ENCODE measurements around the gene ADAMTS9. TPM values are rescaled to one million over a fixed set of nuclear protein-coding genes. Genes with fewer than 3 reads are reported as not detected.

The ADAMTS9 gene
- total and polyA plus RNA-seq, 7 donors = 1.2 to 61.6 (median 16.1) TPM

DNA sequence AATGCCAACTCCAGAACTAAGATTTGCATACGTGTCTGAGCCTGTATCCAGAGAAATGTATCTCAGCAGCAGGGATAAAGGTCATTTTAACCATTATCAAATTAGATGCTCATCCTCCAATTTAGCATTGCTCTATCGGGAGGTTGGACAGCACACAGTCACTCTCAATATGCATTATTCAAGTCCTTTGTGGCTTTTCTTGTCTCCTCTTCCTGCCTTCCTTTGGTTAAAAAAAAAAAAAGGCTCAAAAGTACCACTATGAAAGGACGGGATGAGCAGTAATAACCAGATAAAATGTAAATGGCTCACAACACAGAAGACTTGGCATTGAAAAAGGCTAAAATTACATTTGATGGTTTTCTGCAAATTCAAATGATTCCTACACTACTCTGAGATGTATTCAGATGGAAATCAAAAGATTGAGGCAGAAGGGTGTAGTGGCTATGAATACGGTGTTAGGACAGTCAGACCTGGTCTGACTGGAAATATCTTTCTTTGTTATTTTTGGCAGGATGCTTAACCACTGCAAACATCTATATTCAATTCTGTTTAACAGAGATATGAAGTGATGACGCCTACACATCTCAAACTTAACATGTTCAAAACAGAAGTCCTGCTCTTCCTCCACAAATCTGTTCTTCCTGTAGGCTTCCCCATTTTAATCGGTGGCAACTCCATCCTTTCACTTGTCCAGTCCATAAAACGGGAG, 109.6 kb downstream of the ADAMTS9 start:
- TF ChIP-seq POLR2AphosphoS5 (IDR thresholded peaks at IDR 0.05) (no peak), POLR2A (IDR thresholded peaks at IDR 0.05) (no peak), CTCF (IDR thresholded peaks at IDR 0.05) (no peak), EP300 (IDR thresholded peaks at IDR 0.05) (no peak)
- no peak for DNase-seq
- Histone ChIP-seq H3K4me1 (peaks cover 0 to 11% (median 4%) of the 10 kb centered on the region in 4 donors), H3K27me3 (no peaks in the 10 kb centered on the region), H3K9me3 (no peaks in the 10 kb centered on the region), H3K36me3 (no peaks in the 10 kb centered on the region), H3K4me3 (no peak overlapping the region), H3K27ac (no peak overlapping the region)
- 85 to 88% methylated on average over 7 of the region's 7 CpGs for WGBS, 2 donors
- intact Hi-C loops (cut with DNase I) = no loop called here

- peaks cover 0 to 11% (median 4%) of the 10 kb centered on the region in 4 donors for H3K4me1 ChIP-seq
- no peaks in the 10 kb centered on the region for H3K27me3 ChIP-seq
- no peak for TF ChIP-seq POLR2A (IDR thresholded peaks at IDR 0.05)
- intact Hi-C loops (cut with DNase I) = no loop called here
- H3K36me3 ChIP-seq = no peaks in the 10 kb centered on the region
- WGBS, 2 donors = 92% methylated on average over 10 of the region's 10 CpGs
- no peak for DNase-seq
- no peak overlapping the region for H3K4me3 ChIP-seq
- no peak overlapping the region for H3K27ac ChIP-seq
- no peaks in the 10 kb centered on the region for H3K9me3 ChIP-seq
Observed at GRCh38 chr3:64576211-64576775, 111.5 kb downstream of the ADAMTS9 start.

GRCh38 chr3:64575211-64575844, 112.5 kb downstream of the ADAMTS9 start:
- WGBS, 2 donors = 92 to 95% methylated on average over 2 of the region's 2 CpGs
- no peak for DNase-seq
- TF ChIP-seq POLR2AphosphoS5 (IDR thresholded peaks at IDR 0.05) (no peak), CTCF (IDR thresholded peaks at IDR 0.05) (peak in 3 of 4 experiments; percentile 19 to 44 (median 24))

DNA sequence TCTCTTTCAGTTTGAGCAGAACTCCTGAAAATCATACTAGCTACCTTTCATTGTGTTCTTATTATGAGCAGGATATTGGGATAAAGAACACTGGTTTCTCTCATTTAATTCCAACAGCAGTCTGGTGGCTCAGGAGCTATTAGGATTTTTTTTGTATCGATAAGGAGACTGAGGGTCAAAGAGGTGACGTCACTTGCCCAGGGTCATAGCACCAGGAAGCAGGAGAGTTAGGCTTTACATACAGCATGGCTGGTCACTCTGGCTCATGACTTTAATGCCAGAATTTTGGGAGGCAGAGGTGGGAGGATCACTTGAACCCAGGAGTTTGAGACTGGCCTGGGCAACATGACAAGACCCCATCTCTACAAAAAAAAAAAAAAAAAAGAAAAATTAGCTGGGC, 113.6 kb downstream of the ADAMTS9 start:
- Histone ChIP-seq H3K27ac (peak overlapping the region; percentile 25 to 60 (median 30)), H3K36me3 (no peaks in the 10 kb centered on the region), H3K9me3 (no peaks in the 10 kb centered on the region), H3K4me3 (no peak overlapping the region), H3K27me3 (no peaks in the 10 kb centered on the region), H3K4me1 (peaks cover 0 to 11% (median 4%) of the 10 kb centered on the region in 4 donors)
- WGBS, 2 donors = 92 to 94% methylated on average over 2 of the region's 2 CpGs
- no peak for TF ChIP-seq EP300 (IDR thresholded peaks at IDR 0.05)
- TF ChIP-seq POLR2AphosphoS5 (IDR thresholded peaks at IDR 0.05) = no peak
- no peak for TF ChIP-seq CTCF (IDR thresholded peaks at IDR 0.05)
- TF ChIP-seq POLR2A (IDR thresholded peaks at IDR 0.05) = no peak
- DNase-seq = no peak
- intact Hi-C loops (cut with DNase I) = no loop called here

More at GRCh38 chr3:64575211-64575844, 112.5 kb downstream of the ADAMTS9 start:
- peak overlapping the region in 2 of 4 donors; percentile 30 to 32 for H3K27ac ChIP-seq
- no peaks in the 10 kb centered on the region for H3K9me3 ChIP-seq
- no peaks in the 10 kb centered on the region for H3K36me3 ChIP-seq
- H3K4me3 ChIP-seq = no peak overlapping the region
- H3K27me3 ChIP-seq = no peaks in the 10 kb centered on the region
- H3K4me1 ChIP-seq = peaks cover 0 to 11% (median 4%) of the 10 kb centered on the region in 4 donors
- intact Hi-C loops (cut with DNase I) = no loop called here

DNA sequence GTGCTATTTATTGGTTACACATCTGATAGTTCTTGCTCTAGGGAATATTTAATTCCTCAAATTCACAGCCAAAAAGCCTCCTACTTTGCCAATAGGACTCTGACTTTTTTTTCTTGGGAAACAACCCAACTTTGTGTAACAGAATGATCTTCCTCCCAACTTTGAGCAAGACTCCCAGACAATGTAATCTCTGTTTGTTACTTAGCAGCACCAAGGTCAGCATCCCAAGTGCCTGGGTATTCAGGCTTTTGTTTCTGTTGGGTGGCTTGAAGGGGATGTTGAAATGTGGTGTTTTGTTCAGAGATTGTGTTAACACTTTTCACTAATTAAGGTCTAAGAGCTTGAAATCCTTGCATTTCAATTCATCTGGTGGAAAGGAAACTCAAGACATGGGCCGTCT, 115.8 kb downstream of the ADAMTS9 start:
- DNase-seq = no peak
- Histone ChIP-seq H3K4me3 (no peak overlapping the region), H3K27ac (no peak overlapping the region), H3K9me3 (no peaks in the 10 kb centered on the region), H3K4me1 (peaks cover 0 to 11% (median 4%) of the 10 kb centered on the region in 4 donors), H3K36me3 (no peaks in the 10 kb centered on the region), H3K27me3 (no peaks in the 10 kb centered on the region)
- no peak for TF ChIP-seq POLR2AphosphoS5 (IDR thresholded peaks at IDR 0.05)
- TF ChIP-seq CTCF (IDR thresholded peaks at IDR 0.05) = no peak
- TF ChIP-seq POLR2A (IDR thresholded peaks at IDR 0.05) = no peak
- TF ChIP-seq EP300 (IDR thresholded peaks at IDR 0.05) = no peak
- WGBS, 2 donors = 89 to 96% methylated on average over 1 of the region's 1 CpG
- intact Hi-C loops (cut with DNase I) = no loop called here

Measured in sigmoid colon (tissue), 7 donors.